HepG2 (cell line): ENCODE results near the gene ZNF446. TPM values are rescaled to one million over a fixed set of nuclear protein-coding genes. Genes with fewer than 3 reads are reported as not detected.
A peak's percentile ranks its signal among the peaks of the same experiment; 100 is the strongest.

Experiments
- CENPX ChIP-seq: sonication (generic); formaldehyde crosslinking; IDR thresholded peaks from 2 replicates; pipeline ENCODE4 v1.9.0; 2021; ENCODE audit warnings: mild to moderate bottlenecking, missing genetic modification reagents, moderate library complexity
- CREB3 ChIP-seq: sonication (generic); formaldehyde crosslinking; IDR thresholded peaks from 2 replicates; pipeline ENCODE4 v1.5.0; 2020; ENCODE audit warnings: missing genetic modification reagents
- GTF3A ChIP-seq: sonication (generic); formaldehyde crosslinking; conservative IDR thresholded peaks from 2 replicates; pipeline ENCODE4 v1.4.0; 2020; ENCODE audit warnings: mild to moderate bottlenecking, missing genetic modification reagents
- KLF15 ChIP-seq: sonication (generic); formaldehyde crosslinking; IDR thresholded peaks from 2 replicates; pipeline ENCODE4 v1.8.1; 2023; ENCODE audit warnings: borderline replicate concordance, mild to moderate bottlenecking, inconsistent platforms, missing genetic modification reagents, mixed read lengths
- NCOA1 ChIP-seq: sonication (generic); formaldehyde crosslinking; IDR thresholded peaks from 2 replicates; pipeline ENCODE4 v1.9.0; 2021; ENCODE audit warnings: missing genetic modification reagents
- NR2F6 ChIP-seq, 2 experiments: IDR thresholded peaks; 2 replicates each; pipeline ENCODE4 v1.6.1; 2016; ENCODE audit warnings: antibody characterized with exemption in 1 of 2, mild to moderate bottlenecking in 1 of 2
- PAXIP1 ChIP-seq: sonication (generic); formaldehyde crosslinking; conservative IDR thresholded peaks from 2 replicates; pipeline ENCODE4 v1.4.0; 2020; ENCODE audit warnings: mild to moderate bottlenecking, missing genetic modification reagents, moderate library complexity
- PITX1 ChIP-seq: sonication (generic); formaldehyde crosslinking; IDR thresholded peaks from 2 replicates; pipeline ENCODE4 v1.5.1; 2020; ENCODE audit warnings: mild to moderate bottlenecking, missing genetic modification reagents
- RARG ChIP-seq: sonication (generic); formaldehyde crosslinking; IDR thresholded peaks from 2 replicates; pipeline ENCODE4 v1.4.0; 2020; ENCODE audit warnings: low read depth, mild to moderate bottlenecking, missing genetic modification reagents
- TBX2 ChIP-seq: sonication (generic); formaldehyde crosslinking; IDR thresholded peaks from 2 replicates; pipeline ENCODE4 v1.5.0; 2020; ENCODE audit warnings: missing genetic modification reagents, mild to moderate bottlenecking, borderline replicate concordance
- ZFP90 ChIP-seq: sonication (generic); formaldehyde crosslinking; IDR thresholded peaks from 2 replicates; pipeline ENCODE4 v1.8.0; 2022; ENCODE audit warnings: missing genetic modification reagents, mild to moderate bottlenecking, inconsistent platforms, borderline replicate concordance
- ZFP91 ChIP-seq: sonication (generic); formaldehyde crosslinking; IDR thresholded peaks from 2 replicates; pipeline ENCODE4 v1.9.0; 2022; ENCODE audit warnings: missing genetic modification reagents, mild to moderate bottlenecking, borderline replicate concordance
- ZNF280D ChIP-seq: sonication (generic); formaldehyde crosslinking; IDR thresholded peaks from 2 replicates; pipeline ENCODE4 v1.5.1; 2020; ENCODE audit warnings: mild to moderate bottlenecking, missing genetic modification reagents
- ZNF530 ChIP-seq: sonication (generic); formaldehyde crosslinking; IDR thresholded peaks from 2 replicates; pipeline ENCODE4 v1.5.0; 2020; ENCODE audit warnings: low read depth, mild to moderate bottlenecking, missing genetic modification reagents
- ZNF704 ChIP-seq: sonication (generic); formaldehyde crosslinking; IDR thresholded peaks from 2 replicates; pipeline ENCODE4 v1.8.1; 2023; ENCODE audit warnings: mild to moderate bottlenecking, inconsistent platforms, moderate library complexity, missing genetic modification reagents, borderline replicate concordance
- ZNF75D ChIP-seq: sonication (generic); formaldehyde crosslinking; IDR thresholded peaks from 2 replicates; pipeline ENCODE4 v1.8.1; 2023; ENCODE audit warnings: missing genetic modification reagents, mild to moderate bottlenecking, borderline replicate concordance
- polyA plus RNA-seq, 8 experiments: library from polyadenylated mRNA; depleted of rRNA in 3 of 8; stranded (reverse) in 7 of 8; unstranded in 1 of 8; fragments of >200 nt; fragmentation: Illumina TruSeq in 4 of 8; extraction: Trizol in 4 of 8; gene quantifications; 2 replicates each; pipeline versions ENCODE4 v1.2.1 to v1.2.3, GENCODE V29; 2011 to 2016; ENCODE audit warnings: low read depth in 4 of 8, missing spikeins in 1 of 8, mixed read lengths in 1 of 8; ENCODE audit not compliant: insufficient read depth in 1 of 8
- total RNA-seq, 5 experiments: library from RNA; depleted of rRNA; stranded (reverse); fragments of >200 nt; fragmentation: Illumina TruSeq; extraction: Trizol; gene quantifications; 2 replicates each; pipeline ENCODE4 v1.2.3, GENCODE V29; 2016; ENCODE audit warnings: low read depth in 1 of 5

Gene ZNF446
- total and polyA plus RNA-seq, 2 of the 13 experiments (the other 11 are each of a cell fraction or from before 2014, with no cell fraction given), result 3.0 to 3.6 TPM

- TF ChIP-seq PAXIP1, result peak; percentile 85
- TF ChIP-seq KLF15 (CRISPR knock-in tag), result no peak
- no peak for TF ChIP-seq GTF3A (CRISPR knock-in tag)
- TF ChIP-seq ZNF75D, result no peak
- TF ChIP-seq CENPX (CRISPR knock-in tag), result no peak
- 0 out of 2 replicates have a peak, but pooled peaks have one; percentile 9 for TF ChIP-seq ZFP91 (CRISPR knock-in tag)
- no peak for TF ChIP-seq ZNF704 (CRISPR knock-in tag)
- no peak for TF ChIP-seq PITX1 (CRISPR knock-in tag)
- no peak for TF ChIP-seq CREB3 (CRISPR knock-in tag)
- peak; percentile 93; the same call in 1 of the 2 replicates for TF ChIP-seq NR2F6 (IDR thresholded peaks at IDR 0.05)
- peak; percentile 88 for TF ChIP-seq NR2F6 (CRISPR knock-in tag; IDR thresholded peaks at IDR 0.05)
- TF ChIP-seq ZNF530 (CRISPR knock-in tag), result no peak
- no peak; the same call in 1 of the 2 replicates for TF ChIP-seq TBX2 (CRISPR knock-in tag)
- TF ChIP-seq ZNF280D (CRISPR knock-in tag), result no peak
- no peak for TF ChIP-seq RARG (CRISPR knock-in tag)
- no peak for TF ChIP-seq ZFP90 (CRISPR knock-in tag)
- TF ChIP-seq NCOA1, result no peak
Observed at GRCh38 chr19:58510084-58510862, 34.1 kb downstream of the ZNF446 start (continued).
